Smooth muscle cell (in vitro differentiated cells): Measurements from ENCODE around the gene SEC24B. TPM values are rescaled to one million over a fixed set of nuclear protein-coding genes. Genes with fewer than 3 reads are reported as not detected.

Source experiments
- DNase-seq: peaks from one replicate; lab custom pipeline; 2025; ENCODE audit not compliant: unreplicated experiment; lab: John Stamatoyannopoulos, UW
- H2AFZ ChIP-seq: fragments of 200-600 bp; sonication (generic); 2 replicates; pipeline ENCODE4 v1.6.0; 2016; ENCODE audit warnings: antibody characterized with exemption, low read depth, mild to moderate bottlenecking
- H3F3A ChIP-seq: fragments of 200-600 bp; sonication (generic); 2 replicates; pipeline ENCODE4 v1.6.0; 2017; ENCODE audit warnings: antibody characterized with exemption, low read depth
- H3K27ac ChIP-seq: fragments of 200-600 bp; sonication (generic); 2 replicates; pipeline ENCODE4 v1.5.1; 2016; ENCODE audit warnings: low read depth, mild to moderate bottlenecking
- H3K27me3 ChIP-seq: fragments of 200-600 bp; sonication (generic); 2 replicates; pipeline ENCODE4 v1.6.1; 2016; ENCODE audit warnings: low read depth, mild to moderate bottlenecking
- H3K36me3 ChIP-seq: fragments of 200-600 bp; sonication (generic); 2 replicates; pipeline ENCODE4 v1.5.1; 2016; ENCODE audit warnings: low read depth
- H3K4me1 ChIP-seq: fragments of 200-600 bp; sonication (generic); 2 replicates; pipeline ENCODE4 v1.5.1; 2016; ENCODE audit warnings: low read depth
- H3K4me2 ChIP-seq: fragments of 200-600 bp; sonication (generic); 2 replicates; pipeline ENCODE4 v1.6.0; 2016; ENCODE audit warnings: mild to moderate bottlenecking
- H3K4me3 ChIP-seq: fragments of 200-600 bp; sonication (generic); 2 replicates; pipeline ENCODE4 v1.5.1; 2016; ENCODE audit warnings: mild to moderate bottlenecking
- H3K79me2 ChIP-seq: fragments of 200-600 bp; sonication (generic); 2 replicates; pipeline ENCODE4 v1.6.0; 2016; ENCODE audit warnings: low read depth, mild to moderate bottlenecking
- H3K9ac ChIP-seq: fragments of 200-600 bp; sonication (generic); 2 replicates; pipeline ENCODE4 v1.6.0; 2016; ENCODE audit warnings: low read depth
- H3K9me3 ChIP-seq: fragments of 200-600 bp; sonication (generic); replicated peaks from 2 replicates; pipeline ENCODE4 v1.5.1; 2016; ENCODE audit warnings: low read depth
- H4K20me1 ChIP-seq: fragments of 200-600 bp; sonication (generic); 2 replicates; pipeline ENCODE4 v1.6.0; 2016; ENCODE audit warnings: low read depth
- CTCF ChIP-seq: fragments of 200-600 bp; sonication (generic); IDR thresholded peaks from 2 replicates; pipeline ENCODE4 v1.5.1; 2017; ENCODE audit warnings: borderline replicate concordance, mild to moderate bottlenecking, antibody characterized with exemption; ENCODE audit not compliant: insufficient read depth, poor library complexity, severe bottlenecking
- WGBS: methylation state at CpG from one replicate; pipeline ENCODE4 v1.1.7; 2016; ENCODE audit warnings: low lambda C conversion rate; 5-methylcytosine and 5-hydroxymethylcytosine counted together
- polyA plus RNA-seq: library from polyadenylated mRNA; unstranded; fragments of >200 nt; fragmentation: Nextera tagmentation; extraction: Ambion mirVana; gene quantifications from 2 replicates; pipeline ENCODE4 v1.2.1, GENCODE V29; 2016
- total RNA-seq: library from RNA; depleted of rRNA; stranded (reverse); fragments of >200 nt; gene quantifications from 2 replicates; pipeline ENCODE4 v1.2.3, GENCODE V29; 2014

Gene SEC24B
- total and polyA plus RNA-seq, 2 experiments from 2014 or later: 18.3 to 57.5 TPM

GRCh38 chr4:109559983-109560686 is 126.5 kb downstream of the SEC24B start, which contains the start of gene MCUB:
TSS of gene MCUB (plus strand) at chr4:109560246. CDS start at chr4:109560338, 92 bp downstream.
- Histone ChIP-seq H3K27me3 (no peaks in the 10 kb centered on the region), H3K9me3 (no peaks in the 10 kb centered on the region), H3K79me2 (no peaks in the 10 kb centered on the region), H3K27ac (peak within 1 kb of the TSS; percentile 12), H3F3A (no peaks in the 10 kb centered on the region), H4K20me1 (no peaks in the 10 kb centered on the region), H3K4me2 (peak within 1 kb of the TSS; percentile 89), H2AFZ (peak within 1 kb of the TSS; percentile 4), H3K4me1 (peaks cover 16% of the 10 kb centered on the region), H3K36me3 (no peaks in the 10 kb centered on the region), H3K9ac (peak within 1 kb of the TSS; percentile 20), H3K4me3 (peak within 1 kb of the TSS; percentile 55)
- WGBS: under 1% methylated on average over 71 of the region's 73 CpGs
- no peak for TF ChIP-seq CTCF
- DNase-seq: peak; percentile 19

DNA sequence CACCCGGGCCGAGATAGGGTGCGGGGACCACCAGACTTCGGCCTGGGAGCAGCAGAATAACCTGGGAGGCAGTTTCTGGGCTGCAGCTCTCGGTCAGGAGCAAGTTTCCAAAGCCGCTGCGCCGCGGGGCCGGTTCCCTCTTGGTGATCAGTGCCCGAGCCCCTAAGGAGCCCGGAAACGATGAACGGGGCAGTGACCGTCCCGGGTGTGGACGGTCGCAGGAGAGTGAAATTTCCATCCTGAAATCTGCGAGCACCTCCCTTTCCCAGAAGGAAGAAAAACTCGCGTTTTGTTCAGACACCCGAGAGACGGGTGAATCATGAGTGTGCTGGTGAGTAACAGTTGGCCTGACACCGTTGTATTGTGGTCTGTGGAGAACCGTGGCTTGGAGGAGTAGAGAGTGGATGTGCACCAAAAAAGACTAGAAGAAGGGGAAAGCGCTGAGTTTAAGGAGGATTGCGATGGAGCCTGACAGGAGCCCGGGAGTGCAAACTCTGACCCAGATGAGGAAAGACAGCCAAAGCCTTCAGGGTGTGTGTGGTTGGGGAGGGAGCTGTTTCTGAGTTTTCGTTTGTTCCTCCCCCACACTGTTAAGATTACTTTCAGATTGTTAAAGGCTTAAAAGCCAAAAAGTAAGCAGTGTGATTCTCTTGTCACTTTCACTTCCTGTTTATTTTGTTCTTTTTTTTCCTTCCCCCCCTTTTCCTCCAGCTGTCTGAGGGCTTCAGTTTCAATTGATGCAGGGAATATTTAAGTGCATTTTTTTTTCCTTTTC is 127.3 kb downstream of the SEC24B start:
- Histone ChIP-seq H3K9me3 (no peaks in the 10 kb centered on the region), H3K9ac (peak overlapping the region; percentile 20), H3K4me3 (peak overlapping the region; percentile 55), H3K4me1 (peaks cover 16% of the 10 kb centered on the region), H3K4me2 (peak overlapping the region; percentile 89), H2AFZ (peak overlapping the region; percentile 4), H3K79me2 (no peaks in the 10 kb centered on the region), H3F3A (no peaks in the 10 kb centered on the region), H3K36me3 (no peaks in the 10 kb centered on the region), H3K27ac (peak overlapping the region; percentile 12), H3K27me3 (no peaks in the 10 kb centered on the region), H4K20me1 (no peaks in the 10 kb centered on the region)
- no peak for TF ChIP-seq CTCF
- no peak for DNase-seq
- under 1% methylated on average over 29 of the region's 29 CpGs for WGBS

GRCh38 chr4:109562457-109563239 is 129.0 kb downstream of the SEC24B start:
- no peaks in the 10 kb centered on the region for H4K20me1 ChIP-seq

More at GRCh38 chr4:109562457-109563239, 129.0 kb downstream of the SEC24B start:
- 76% methylated on average over 6 of the region's 6 CpGs for WGBS
- Histone ChIP-seq H3K27me3 (no peaks in the 10 kb centered on the region), H3K9ac (no peak overlapping the region), H3K4me1 (peaks cover 16% of the 10 kb centered on the region), H2AFZ (no peak overlapping the region), H3K4me2 (no peak overlapping the region), H3K79me2 (no peaks in the 10 kb centered on the region), H3F3A (no peaks in the 10 kb centered on the region), H3K27ac (no peak overlapping the region), H3K4me3 (no peak overlapping the region), H3K36me3 (no peaks in the 10 kb centered on the region), H3K9me3 (no peaks in the 10 kb centered on the region)
- TF ChIP-seq CTCF: no peak
- DNase-seq: no peak
